PC-9 (cell line): ENCODE measurements around the gene ETHE1.

Experiments used
- EZH2 ChIP-seq: fragments of 200-600 bp; sonication (generic); IDR thresholded peaks from 2 replicates; pipeline ENCODE4 v1.8.0; 2017; ENCODE audit warnings: antibody characterized with exemption, low read depth
- TF ChIP-seq, protein P1 (sequence below): fragments of 200-600 bp; sonication (generic); conservative IDR thresholded peaks from 2 replicates; pipeline ENCODE4 v1.6.1; 2017; ENCODE audit warnings: mixed run types, antibody characterized with exemption, mild to moderate bottlenecking, moderate library complexity

DNA sequence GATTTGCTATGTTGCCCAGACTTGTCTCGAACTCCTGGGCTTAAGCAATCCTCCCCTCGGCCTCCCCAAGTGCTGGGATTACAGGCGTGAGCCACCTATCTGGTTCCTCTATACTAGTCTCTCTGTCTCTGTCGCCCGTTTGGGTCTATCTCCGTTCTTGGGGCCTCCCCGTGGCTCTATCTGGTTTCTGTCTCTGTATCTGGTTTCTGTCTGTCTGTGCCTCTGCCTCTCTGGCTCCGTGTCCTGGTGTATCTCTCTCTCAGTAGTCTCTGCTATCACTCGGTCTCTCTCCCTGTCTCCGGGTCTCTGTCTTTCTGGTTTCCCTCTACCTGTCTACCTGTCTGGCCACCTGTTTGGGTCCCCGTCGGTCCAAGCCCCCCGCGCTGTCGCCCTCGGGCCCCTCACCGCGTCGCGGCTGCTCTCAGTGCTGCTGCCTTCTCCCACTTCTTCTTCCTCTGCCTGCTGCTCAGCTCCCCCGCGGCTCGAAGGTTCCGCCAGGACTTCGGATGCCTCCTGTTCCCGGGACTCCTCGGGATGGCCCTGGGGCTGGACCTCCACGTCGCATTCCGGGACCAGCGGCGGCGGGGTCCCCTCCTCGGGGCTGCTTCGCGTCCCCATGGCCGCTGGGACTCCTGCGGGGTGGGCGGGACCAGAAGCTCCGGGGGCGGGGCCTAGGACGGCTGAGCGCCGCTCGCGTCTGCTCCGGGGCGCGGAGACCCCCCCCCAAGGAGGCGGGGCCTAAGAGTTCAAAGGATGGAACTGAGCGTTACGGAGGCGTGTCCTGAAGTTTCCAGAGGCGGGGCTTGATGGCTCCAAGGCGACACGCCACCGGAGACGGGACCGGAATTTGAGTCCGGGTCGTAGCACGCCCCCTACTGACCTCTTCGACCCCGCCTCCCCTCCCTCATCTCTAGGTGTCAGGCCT is 23.2 kb downstream of the ETHE1 start:
- TF ChIP-seq, protein P1, sequence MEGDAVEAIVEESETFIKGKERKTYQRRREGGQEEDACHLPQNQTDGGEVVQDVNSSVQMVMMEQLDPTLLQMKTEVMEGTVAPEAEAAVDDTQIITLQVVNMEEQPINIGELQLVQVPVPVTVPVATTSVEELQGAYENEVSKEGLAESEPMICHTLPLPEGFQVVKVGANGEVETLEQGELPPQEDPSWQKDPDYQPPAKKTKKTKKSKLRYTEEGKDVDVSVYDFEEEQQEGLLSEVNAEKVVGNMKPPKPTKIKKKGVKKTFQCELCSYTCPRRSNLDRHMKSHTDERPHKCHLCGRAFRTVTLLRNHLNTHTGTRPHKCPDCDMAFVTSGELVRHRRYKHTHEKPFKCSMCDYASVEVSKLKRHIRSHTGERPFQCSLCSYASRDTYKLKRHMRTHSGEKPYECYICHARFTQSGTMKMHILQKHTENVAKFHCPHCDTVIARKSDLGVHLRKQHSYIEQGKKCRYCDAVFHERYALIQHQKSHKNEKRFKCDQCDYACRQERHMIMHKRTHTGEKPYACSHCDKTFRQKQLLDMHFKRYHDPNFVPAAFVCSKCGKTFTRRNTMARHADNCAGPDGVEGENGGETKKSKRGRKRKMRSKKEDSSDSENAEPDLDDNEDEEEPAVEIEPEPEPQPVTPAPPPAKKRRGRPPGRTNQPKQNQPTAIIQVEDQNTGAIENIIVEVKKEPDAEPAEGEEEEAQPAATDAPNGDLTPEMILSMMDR = no peak
- no peak for TF ChIP-seq EZH2
